Measurements from ENCODE around the gene JAKMIP2. TPM values are rescaled to one million over a fixed set of nuclear protein-coding genes. Genes with fewer than 3 reads are reported as not detected.

JAKMIP2 gene
- total RNA-seq, 2 donors from 2014 or later, result 2.4 to 4.1 TPM

DNA sequence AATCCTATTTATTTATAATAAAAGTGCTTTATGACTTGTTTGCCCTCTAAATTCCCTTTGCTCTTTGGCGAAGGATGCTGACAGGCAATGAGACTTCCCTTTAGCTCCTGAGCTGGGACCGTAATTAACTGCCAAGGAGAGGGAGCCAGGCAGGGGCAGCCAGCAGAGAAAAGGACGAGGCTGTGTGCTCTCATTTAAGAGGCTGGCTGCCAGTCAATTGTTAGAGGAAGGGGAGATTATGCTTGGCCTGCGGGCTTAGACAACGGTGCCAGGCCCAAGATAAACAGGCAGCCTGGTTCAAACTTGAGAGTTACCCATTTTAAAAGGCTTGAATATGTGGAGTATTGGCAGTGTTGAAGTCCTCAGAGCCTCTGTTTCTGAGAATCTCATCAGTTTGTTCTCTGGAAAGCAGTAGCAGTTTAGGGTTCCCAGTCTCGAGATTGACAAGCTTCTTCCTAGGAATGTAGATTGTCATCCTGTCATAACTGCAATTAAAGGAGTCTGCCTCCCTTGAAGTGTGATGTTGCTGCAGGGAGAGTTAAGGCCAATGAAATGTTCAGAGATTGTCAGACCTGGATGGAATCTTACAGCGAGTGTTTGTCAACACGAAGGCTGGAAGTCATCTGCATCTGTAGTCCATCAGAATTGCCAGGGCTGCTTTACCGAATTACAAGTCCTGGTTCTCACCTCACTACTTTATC lies 113.2 kb downstream of the JAKMIP2 start:
- Mint-ChIP-seq H3K27ac (no peak overlapping the region), H3K4me1 (no peaks in the 10 kb centered on the region), H3K27me3 (no peaks in the 10 kb centered on the region), H3K36me3 (ENCODE audit: low read depth) (peaks cover 6% of the 10 kb centered on the region), H3K4me3 (no peak overlapping the region)
- H3K9me3 ChIP-seq (ENCODE audit: control insufficient read depth, low read length, poor library complexity, severe bottlenecking), result no peaks in the 10 kb centered on the region
- ATAC-seq (no peak), DNase-seq (no peak)

- no peaks in the 10 kb centered on the region for H3K27me3 Mint-ChIP-seq
- no peak for DNase-seq
- no peak for ATAC-seq
- H3K36me3 Mint-ChIP-seq (ENCODE audit: low read depth), result peaks cover 6% of the 10 kb centered on the region
- H3K4me1 Mint-ChIP-seq, result no peaks in the 10 kb centered on the region
- no peak overlapping the region for H3K27ac Mint-ChIP-seq
- no peak overlapping the region for H3K4me3 Mint-ChIP-seq
- no peaks in the 10 kb centered on the region for H3K9me3 ChIP-seq (ENCODE audit: control insufficient read depth, low read length, poor library complexity, severe bottlenecking)
Measured at GRCh38 chr5:147668385-147668784, 114.1 kb downstream of the JAKMIP2 start.

DNA sequence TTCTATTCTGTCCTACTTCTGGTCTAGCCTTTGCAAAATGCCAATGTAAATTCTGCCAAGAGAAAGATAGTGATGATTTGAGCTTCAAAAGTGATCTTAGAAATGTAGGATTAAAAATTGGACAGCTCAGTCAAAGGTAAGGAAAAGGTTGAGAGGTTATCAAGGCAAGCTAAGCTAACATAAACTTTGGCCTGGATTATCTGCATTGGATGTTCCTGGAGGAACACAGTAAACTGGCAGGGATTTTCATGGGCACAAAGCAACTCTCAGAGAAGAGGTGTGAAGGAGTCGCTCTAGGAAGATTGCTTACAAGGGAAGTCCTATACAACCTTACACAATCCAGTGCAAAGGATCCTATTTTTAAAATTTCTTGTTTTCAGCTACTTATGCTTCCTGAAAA lies 115.2 kb downstream of the JAKMIP2 start:
- no peaks in the 10 kb centered on the region for H3K9me3 ChIP-seq (ENCODE audit: control insufficient read depth, low read length, poor library complexity, severe bottlenecking)
- H3K4me3 Mint-ChIP-seq, result no peak overlapping the region
- ATAC-seq, result no peak
- no peak overlapping the region for H3K27ac Mint-ChIP-seq
- no peaks in the 10 kb centered on the region for H3K27me3 Mint-ChIP-seq
- H3K4me1 Mint-ChIP-seq, result no peaks in the 10 kb centered on the region
- peaks cover 6% of the 10 kb centered on the region for H3K36me3 Mint-ChIP-seq (ENCODE audit: low read depth)
- DNase-seq, result no peak

- ATAC-seq, result no peak
- H3K27me3 Mint-ChIP-seq, result no peaks in the 10 kb centered on the region
Measured at GRCh38 chr5:147666419-147666818, 116.1 kb downstream of the JAKMIP2 start.

GRCh38 chr5:147661541-147661940 lies 121.0 kb downstream of the JAKMIP2 start:
- H3K27me3 Mint-ChIP-seq, result no peaks in the 10 kb centered on the region
- H3K4me1 Mint-ChIP-seq, result no peaks in the 10 kb centered on the region
- no peak for ATAC-seq
- no peak for DNase-seq
- no peak overlapping the region for H3K4me3 Mint-ChIP-seq
- H3K9me3 ChIP-seq (ENCODE audit: control insufficient read depth, low read length, poor library complexity, severe bottlenecking), result no peaks in the 10 kb centered on the region
- no peak overlapping the region for H3K27ac Mint-ChIP-seq
- peaks cover 4% of the 10 kb centered on the region for H3K36me3 Mint-ChIP-seq (ENCODE audit: low read depth)

More at GRCh38 chr5:147666419-147666818, 116.1 kb downstream of the JAKMIP2 start:
- H3K9me3 ChIP-seq (ENCODE audit: control insufficient read depth, low read length, poor library complexity, severe bottlenecking), result no peaks in the 10 kb centered on the region
- no peak for DNase-seq
- peaks cover 6% of the 10 kb centered on the region for H3K36me3 Mint-ChIP-seq (ENCODE audit: low read depth)
- H3K27ac Mint-ChIP-seq, result no peak overlapping the region
- H3K4me1 Mint-ChIP-seq, result no peaks in the 10 kb centered on the region
- H3K4me3 Mint-ChIP-seq, result no peak overlapping the region

DNA sequence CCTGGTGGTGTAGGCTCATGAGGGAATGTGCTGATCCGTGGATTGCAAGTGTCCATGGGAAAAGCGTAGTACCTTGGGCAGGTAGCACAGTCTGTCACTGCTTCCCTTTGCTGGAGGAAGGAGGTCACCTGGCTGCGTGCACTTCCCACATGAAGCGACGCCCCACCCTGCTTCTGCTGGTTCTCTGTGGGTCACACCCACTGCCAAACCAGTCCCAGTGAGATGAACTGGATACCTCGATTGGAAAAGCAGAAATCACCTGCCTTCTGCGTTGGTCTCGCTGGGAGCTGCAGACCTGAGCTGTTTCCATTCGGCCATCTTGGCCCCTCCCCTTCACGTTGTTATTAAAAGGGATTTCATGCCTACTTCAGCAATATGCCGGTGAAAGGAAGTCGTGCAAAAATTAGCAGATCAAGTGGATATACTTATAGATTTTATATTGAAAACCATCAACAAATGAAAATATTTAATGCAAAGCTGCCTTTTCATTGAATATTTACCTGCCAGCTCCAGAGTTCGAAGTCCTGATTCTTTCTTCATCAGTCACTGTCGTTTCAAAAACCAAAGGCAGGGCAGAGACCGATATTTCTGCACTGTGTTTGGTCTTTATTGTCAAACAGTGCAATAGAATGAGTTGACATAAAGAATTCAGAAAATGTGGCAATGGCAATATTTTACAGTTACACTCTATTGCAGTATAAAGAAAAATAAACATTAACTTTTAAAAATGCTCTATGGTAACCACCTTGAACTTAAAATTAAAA lies 123.2 kb downstream of the JAKMIP2 start:
- H3K27me3 Mint-ChIP-seq, result no peaks in the 10 kb centered on the region
- no peak for ATAC-seq
- no peak overlapping the region for H3K27ac Mint-ChIP-seq
- H3K36me3 Mint-ChIP-seq (ENCODE audit: low read depth), result peaks cover 2% of the 10 kb centered on the region
- DNase-seq, result no peak
- no peaks in the 10 kb centered on the region for H3K4me1 Mint-ChIP-seq
- H3K4me3 Mint-ChIP-seq, result no peak overlapping the region
- no peaks in the 10 kb centered on the region for H3K9me3 ChIP-seq (ENCODE audit: control insufficient read depth, low read length, poor library complexity, severe bottlenecking)

- no peak for ATAC-seq
- no peak for DNase-seq
- no peaks in the 10 kb centered on the region for H3K27me3 Mint-ChIP-seq
- peaks cover 2% of the 10 kb centered on the region for H3K36me3 Mint-ChIP-seq (ENCODE audit: low read depth)
- no peak overlapping the region for H3K4me3 Mint-ChIP-seq
- no peaks in the 10 kb centered on the region for H3K4me1 Mint-ChIP-seq
- H3K9me3 ChIP-seq (ENCODE audit: control insufficient read depth, low read length, poor library complexity, severe bottlenecking), result no peaks in the 10 kb centered on the region
- H3K27ac Mint-ChIP-seq, result no peak overlapping the region
Measured at GRCh38 chr5:147658293-147658932, 124.1 kb downstream of the JAKMIP2 start.

DNA sequence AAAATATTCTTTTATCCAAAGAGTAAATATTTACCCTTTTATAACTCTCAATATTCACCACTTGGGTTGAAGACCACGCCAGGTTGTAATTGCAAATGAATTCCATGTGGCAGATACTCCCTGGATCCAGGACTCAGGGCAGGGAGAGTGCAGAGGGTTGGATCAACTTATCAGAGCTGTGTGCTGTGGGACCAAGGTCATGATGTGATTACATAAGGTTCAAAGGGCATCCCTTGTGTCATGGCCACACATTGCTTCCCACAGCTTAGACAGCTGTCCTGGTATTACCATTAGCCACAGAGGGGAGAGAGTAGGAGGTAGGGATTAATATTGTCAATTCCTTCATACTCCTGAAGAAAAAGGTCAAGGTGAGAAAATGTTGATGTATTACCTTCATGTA lies 133.9 kb downstream of the JAKMIP2 start:
- Mint-ChIP-seq H3K27me3 (no peaks in the 10 kb centered on the region), H3K27ac (no peak overlapping the region), H3K4me3 (no peak overlapping the region), H3K36me3 (ENCODE audit: low read depth) (peaks cover 2% of the 10 kb centered on the region), H3K4me1 (no peaks in the 10 kb centered on the region)
- ATAC-seq, result no peak
- no peak for DNase-seq
- H3K9me3 ChIP-seq (ENCODE audit: control insufficient read depth, low read length, poor library complexity, severe bottlenecking), result no peaks in the 10 kb centered on the region

DNA sequence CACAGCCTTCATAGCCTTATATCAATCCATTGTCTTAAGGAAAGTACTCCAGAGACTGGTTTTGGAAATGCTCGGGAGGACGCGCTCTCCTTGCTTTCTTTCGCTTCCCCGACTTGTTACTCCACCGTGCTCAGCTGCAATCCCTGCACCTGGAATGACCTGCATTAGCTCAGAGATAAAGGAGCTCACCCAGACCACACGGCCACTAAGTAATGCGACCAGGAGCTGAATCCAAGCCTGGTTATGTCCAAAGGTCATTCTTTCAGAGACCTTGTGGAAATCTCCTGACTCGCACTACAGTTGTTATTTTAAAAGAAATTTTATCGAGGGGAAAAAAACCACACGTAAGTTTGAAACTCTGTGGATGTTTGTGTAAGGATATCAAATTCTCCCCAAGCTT lies 137.3 kb downstream of the JAKMIP2 start:
- Mint-ChIP-seq H3K4me3 (no peak overlapping the region), H3K36me3 (ENCODE audit: low read depth) (peaks cover 2% of the 10 kb centered on the region), H3K27me3 (no peaks in the 10 kb centered on the region), H3K4me1 (no peaks in the 10 kb centered on the region), H3K27ac (no peak overlapping the region)
- ATAC-seq (no peak), DNase-seq (no peak)
- no peaks in the 10 kb centered on the region for H3K9me3 ChIP-seq (ENCODE audit: control insufficient read depth, low read length, poor library complexity, severe bottlenecking)

DNA sequence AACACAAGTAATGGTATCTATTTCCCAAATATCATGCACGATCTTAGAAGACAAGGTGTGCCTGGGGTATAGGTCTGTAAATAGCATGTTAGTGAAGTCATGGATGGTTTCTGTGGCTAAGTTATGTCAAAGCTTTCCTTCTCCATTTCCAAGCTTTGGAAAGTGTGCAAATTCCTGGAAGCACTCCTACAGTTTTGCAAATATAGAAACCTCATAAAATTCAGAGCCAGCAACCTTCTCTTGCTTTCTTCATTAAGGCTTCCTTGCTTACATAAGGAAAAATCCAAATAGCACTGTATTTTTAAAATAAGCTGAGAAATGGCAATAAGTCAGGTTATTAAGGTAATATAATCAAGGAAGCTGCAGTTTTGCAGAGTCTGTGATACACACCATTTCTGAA lies 138.1 kb downstream of the JAKMIP2 start:
- no peaks in the 10 kb centered on the region for H3K4me1 Mint-ChIP-seq
- no peaks in the 10 kb centered on the region for H3K9me3 ChIP-seq (ENCODE audit: control insufficient read depth, low read length, poor library complexity, severe bottlenecking)
- ATAC-seq, result no peak
- no peaks in the 10 kb centered on the region for H3K27me3 Mint-ChIP-seq
- no peak overlapping the region for H3K4me3 Mint-ChIP-seq
- peaks cover 2% of the 10 kb centered on the region for H3K36me3 Mint-ChIP-seq (ENCODE audit: low read depth)
- DNase-seq, result no peak
- H3K27ac Mint-ChIP-seq, result no peak overlapping the region

DNA sequence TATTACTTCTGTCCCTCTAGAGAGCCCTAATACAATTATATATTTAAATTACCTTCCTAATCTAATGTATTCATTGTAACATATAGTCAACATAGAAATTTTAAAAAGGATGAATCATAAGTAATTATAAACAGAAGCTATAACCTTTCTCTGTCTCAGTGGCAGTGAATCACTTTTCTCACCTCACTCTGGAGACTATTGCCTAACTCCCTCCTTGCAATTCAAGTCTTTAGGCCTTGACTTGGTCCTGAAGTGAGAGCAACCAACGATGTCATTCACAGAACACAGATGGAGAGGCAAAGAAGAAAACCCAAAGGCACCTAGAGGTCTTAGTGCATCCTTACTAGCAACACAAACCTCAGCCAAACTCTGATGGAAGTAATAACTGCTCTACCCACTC lies 139.4 kb downstream of the JAKMIP2 start:
- H3K4me3 Mint-ChIP-seq, result no peak overlapping the region
- peaks cover 2% of the 10 kb centered on the region for H3K36me3 Mint-ChIP-seq (ENCODE audit: low read depth)
- H3K4me1 Mint-ChIP-seq, result no peaks in the 10 kb centered on the region
- no peaks in the 10 kb centered on the region for H3K27me3 Mint-ChIP-seq
- no peak for DNase-seq
- no peaks in the 10 kb centered on the region for H3K9me3 ChIP-seq (ENCODE audit: control insufficient read depth, low read length, poor library complexity, severe bottlenecking)
- ATAC-seq, result no peak
- no peak overlapping the region for H3K27ac Mint-ChIP-seq

- H3K4me3 Mint-ChIP-seq, result no peak overlapping the region
- H3K27ac Mint-ChIP-seq, result no peak overlapping the region
- H3K9me3 ChIP-seq (ENCODE audit: control insufficient read depth, low read length, poor library complexity, severe bottlenecking), result no peaks in the 10 kb centered on the region
- DNase-seq (no peak), ATAC-seq (no peak)
- H3K4me1 Mint-ChIP-seq, result no peaks in the 10 kb centered on the region
- H3K36me3 Mint-ChIP-seq (ENCODE audit: low read depth), result peaks cover 3% of the 10 kb centered on the region
- no peaks in the 10 kb centered on the region for H3K27me3 Mint-ChIP-seq
Measured at GRCh38 chr5:147642666-147643065, 139.9 kb downstream of the JAKMIP2 start.

DNA sequence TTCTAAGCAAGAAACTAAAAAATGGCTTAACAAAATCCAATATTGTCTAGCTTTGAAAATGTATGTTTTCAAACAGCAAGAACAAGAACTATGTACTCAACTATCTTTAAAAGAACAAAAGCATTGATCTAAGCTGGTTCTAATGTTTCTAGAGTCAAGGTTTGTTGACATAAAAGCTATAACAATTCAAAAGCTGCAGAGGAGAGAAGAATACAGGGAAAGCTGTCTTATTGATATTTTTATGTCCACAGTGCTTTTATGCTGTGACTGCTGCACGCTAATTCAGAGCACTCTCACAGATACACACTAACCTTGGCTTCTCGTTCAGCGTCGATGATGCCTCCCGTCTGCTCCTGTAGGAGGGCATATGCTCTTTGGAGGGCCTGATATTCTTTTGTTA lies 143.2 kb downstream of the JAKMIP2 start:
- H3K4me3 Mint-ChIP-seq, result no peak overlapping the region
- peaks cover 5% of the 10 kb centered on the region for H3K36me3 Mint-ChIP-seq (ENCODE audit: low read depth)
- no peaks in the 10 kb centered on the region for H3K4me1 Mint-ChIP-seq
- ATAC-seq (no peak), DNase-seq (no peak)
- H3K9me3 ChIP-seq (ENCODE audit: control insufficient read depth, low read length, poor library complexity, severe bottlenecking), result no peaks in the 10 kb centered on the region
- no peaks in the 10 kb centered on the region for H3K27me3 Mint-ChIP-seq
- H3K27ac Mint-ChIP-seq, result no peak overlapping the region

DNA sequence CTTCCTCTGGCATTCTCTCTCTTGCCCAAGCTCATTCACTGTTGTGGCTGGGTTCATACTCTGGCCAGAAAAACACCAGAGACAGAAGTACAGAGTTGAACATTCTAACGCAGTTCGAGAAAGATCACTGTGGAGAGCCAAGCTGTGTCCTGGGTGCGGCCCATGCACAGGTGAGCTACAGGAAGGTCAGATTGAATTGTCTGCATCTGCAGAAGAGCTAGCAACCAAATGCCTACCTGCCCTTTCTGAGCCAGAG lies 145.9 kb downstream of the JAKMIP2 start:
- Mint-ChIP-seq H3K27me3 (no peaks in the 10 kb centered on the region), H3K4me3 (no peak overlapping the region), H3K36me3 (ENCODE audit: low read depth) (peaks cover 7% of the 10 kb centered on the region), H3K4me1 (no peaks in the 10 kb centered on the region), H3K27ac (no peak overlapping the region)
- no peaks in the 10 kb centered on the region for H3K9me3 ChIP-seq (ENCODE audit: control insufficient read depth, low read length, poor library complexity, severe bottlenecking)
- no peak for ATAC-seq
- no peak for DNase-seq
